CD14-positive monocyte (primary cell): ENCODE results near the gene CENPP. TPM values are rescaled to one million over a fixed set of nuclear protein-coding genes. Genes with fewer than 3 reads are reported as not detected.

Experiments used
- DNase-seq, 3 donors: peaks; one replicate each; pipeline ENCODE4 v3.0.0-alpha.2; 2011 to 2022
- H2AFZ ChIP-seq: 2 replicates; pipeline ENCODE4 v1.6.0; 2012; ENCODE audit warnings: mild to moderate bottlenecking, low read depth, low read length, inconsistent platforms; ENCODE audit not compliant: insufficient read depth, poor library complexity, severe bottlenecking
- H3K27ac ChIP-seq, 2 donors: 1 replicate in 1 of 2; 2 replicates in 1 of 2; pipeline ENCODE4 v1.5.1; 2012 to 2013; ENCODE audit warnings: low read length in 2 of 2, control low read depth in 1 of 2, inconsistent platforms in 1 of 2, low read depth in 1 of 2, mild to moderate bottlenecking in 1 of 2
- H3K27me3 ChIP-seq, 2 donors: one replicate each; pipeline versions ENCODE4 v1.6.0 to v1.6.1; 2011 to 2013; ENCODE audit warnings: low read length in 2 of 2; ENCODE audit not compliant: control insufficient read depth in 2 of 2, insufficient read depth in 2 of 2
- H3K36me3 ChIP-seq, 2 donors: replicated peaks in 1 of 2; 1 replicate in 1 of 2; 2 replicates in 1 of 2; pipeline versions ENCODE4 v1.5.1 to v1.6.1; 2012 to 2013; ENCODE audit warnings: low read length in 2 of 2, control low read depth in 1 of 2, inconsistent platforms in 1 of 2, mild to moderate bottlenecking in 1 of 2; ENCODE audit not compliant: insufficient read depth in 2 of 2, control insufficient read depth in 1 of 2
- H3K4me1 ChIP-seq, 2 donors: 1 replicate in 1 of 2; 2 replicates in 1 of 2; pipeline versions ENCODE4 v1.5.1 to v1.6.1; 2012 to 2013; ENCODE audit warnings: low read length in 2 of 2, control low read depth in 1 of 2, inconsistent platforms in 1 of 2, mild to moderate bottlenecking in 1 of 2, moderate library complexity in 1 of 2; ENCODE audit not compliant: insufficient read depth in 2 of 2, control insufficient read depth in 1 of 2
- H3K4me2 ChIP-seq: replicated peaks from 2 replicates; pipeline ENCODE3; 2012; ENCODE audit warnings: low read length, moderate library complexity, mild to moderate bottlenecking; ENCODE audit not compliant: poor library complexity, severe bottlenecking; ENCODE audit errors: extremely low read depth
- H3K4me3 ChIP-seq, 3 experiments: fragments of 200-600 bp in 1 of 3; sonication (generic) in 1 of 3; replicated peaks in 1 of 3; 1 replicate in 2 of 3; 2 replicates in 1 of 3; pipeline ENCODE4 v1.5.1; 2011 to 2013; ENCODE audit warnings: low read length in 3 of 3, mild to moderate bottlenecking in 3 of 3, control low read depth in 2 of 3, low read depth in 2 of 3, inconsistent platforms in 1 of 3, moderate library complexity in 1 of 3
- H3K79me2 ChIP-seq: 2 replicates; pipeline ENCODE4 v1.6.0; 2012; ENCODE audit warnings: mild to moderate bottlenecking, control low read depth, inconsistent platforms, low read length, moderate library complexity; ENCODE audit not compliant: insufficient read depth
- H3K9ac ChIP-seq: 2 replicates; pipeline ENCODE4 v1.6.0; 2017; ENCODE audit warnings: low read length, mild to moderate bottlenecking; ENCODE audit not compliant: insufficient read depth, poor library complexity, severe bottlenecking
- H3K9me3 ChIP-seq, 2 donors: replicated peaks in 1 of 2; 1 replicate in 1 of 2; 2 replicates in 1 of 2; pipeline versions ENCODE4 v1.5.1 to v1.6.1; 2012 to 2013; ENCODE audit warnings: low read length in 2 of 2, control low read depth in 1 of 2; ENCODE audit not compliant: control insufficient read depth in 1 of 2, insufficient read depth in 1 of 2
- H4K20me1 ChIP-seq: 2 replicates; pipeline ENCODE4 v1.6.0; 2012; ENCODE audit warnings: mild to moderate bottlenecking, low read length, control low read depth, moderate library complexity; ENCODE audit not compliant: insufficient read depth
- H3K27ac Mint-ChIP-seq, 7 donors: one replicate each; pipeline ENCODE4 v1.8.0; 2020; ENCODE audit warnings: mild to moderate bottlenecking in 7 of 7, mixed read lengths in 7 of 7, moderate library complexity in 6 of 7, inconsistent platforms in 2 of 7
- H3K27me3 Mint-ChIP-seq, 3 donors: one replicate each; pipeline ENCODE4 v1.8.0; 2021 to 2022; ENCODE audit warnings: low read depth in 3 of 3, mild to moderate bottlenecking in 3 of 3, mixed read lengths in 3 of 3, moderate library complexity in 3 of 3, inconsistent platforms in 1 of 3
- H3K36me3 Mint-ChIP-seq, 2 donors: one replicate each; pipeline ENCODE4 v1.8.0; 2020; ENCODE audit warnings: mixed read lengths in 2 of 2, inconsistent platforms in 1 of 2, mild to moderate bottlenecking in 1 of 2
- H3K4me1 Mint-ChIP-seq: one replicate; pipeline ENCODE4 v1.8.0; 2020; ENCODE audit warnings: mild to moderate bottlenecking, mixed read lengths
- H3K4me3 Mint-ChIP-seq, 2 donors: one replicate each; pipeline ENCODE4 v1.8.0; 2020; ENCODE audit warnings: mild to moderate bottlenecking in 2 of 2, mixed read lengths in 2 of 2, moderate library complexity in 1 of 2
- H3K9me3 Mint-ChIP-seq, 7 donors: one replicate each; pipeline ENCODE4 v1.8.0; 2020 to 2022; ENCODE audit warnings: mixed read lengths in 7 of 7, mild to moderate bottlenecking in 6 of 7, moderate library complexity in 6 of 7, inconsistent platforms in 2 of 7
- CTCF ChIP-seq: fragments of 200-600 bp; IDR thresholded peaks from one replicate; pipeline ENCODE4 v1.8.0; 2022; ENCODE audit warnings: antibody characterized with exemption, mild to moderate bottlenecking
- WGBS: methylation state at CpG from one replicate; pipeline ENCODE4 v1.1.5; 2013; ENCODE audit warnings: missing lambda C conversion rate; ENCODE audit not compliant: insufficient coverage; 5-methylcytosine and 5-hydroxymethylcytosine counted together
- intact Hi-C, 2 donors: fragments of 100-400 bp; cut with micrococcal nuclease; formaldehyde crosslinking; loops; one replicate each; pipeline versions ENCODE4 v1.15.0 to v1.15.1; 2023
- polyA plus RNA-seq, 3 donors: library from polyadenylated mRNA; depleted of rRNA in 1 of 3; unstranded in 2 of 3; stranded (reverse) in 1 of 3; fragments of 300-500 nt in 2 of 3; fragments of >200 nt in 1 of 3; fragmentation: Illumina TruSeq in 2 of 3; gene quantifications; 1 replicate in 2 of 3; 2 replicates in 1 of 3; pipeline ENCODE4 v1.2.3, GENCODE V29; 2012 to 2021

Gene CENPP
- polyA plus RNA-seq, 3 donors: 0.50 to 1.1 (median 1.1) TPM

DNA sequence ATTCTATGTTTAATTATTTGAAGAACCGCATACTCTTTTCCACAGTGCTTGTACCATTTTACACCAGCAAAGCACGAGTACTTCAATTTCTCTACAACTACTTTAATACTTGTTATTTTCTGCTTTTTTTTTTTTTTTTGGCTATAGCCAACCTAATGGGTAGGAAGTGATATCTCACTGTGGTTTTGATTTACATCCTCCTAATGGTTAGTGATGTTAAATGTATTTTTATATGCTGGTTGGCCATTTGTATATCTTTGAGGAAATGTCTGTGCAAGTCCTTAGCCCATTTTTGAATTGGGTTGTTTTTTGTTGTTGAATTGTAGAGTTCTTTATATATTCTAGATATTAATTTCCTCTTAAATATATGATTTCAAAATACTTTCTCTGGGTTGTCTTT lies 56.0 kb downstream of the CENPP start:
- H4K20me1 ChIP-seq: no peaks in the 10 kb centered on the region
- intact Hi-C loops: no loop called here
- H3K27ac Mint-ChIP-seq: no peak overlapping the region
- no peak overlapping the region for H3K4me3 Mint-ChIP-seq
- no peaks in the 10 kb centered on the region for H3K4me1 Mint-ChIP-seq
- H3K36me3 ChIP-seq: no peaks in the 10 kb centered on the region
- no peaks in the 10 kb centered on the region for H3K27me3 Mint-ChIP-seq
- H2AFZ ChIP-seq: no peak overlapping the region
- no CpG with 5 or more reads among the region's 2 CpGs for WGBS
- no peak overlapping the region for H3K4me2 ChIP-seq
- peaks cover 0 to 2% (median 0%) of the 10 kb centered on the region in 7 donors for H3K9me3 Mint-ChIP-seq
- no peak overlapping the region for H3K9ac ChIP-seq
- TF ChIP-seq CTCF: no peak
- H3K9me3 ChIP-seq: no peaks in the 10 kb centered on the region
- H3K79me2 ChIP-seq: no peaks in the 10 kb centered on the region
- peaks cover 4 to 9% of the 10 kb centered on the region in 2 donors for H3K36me3 Mint-ChIP-seq
- H3K27me3 ChIP-seq: no peaks in the 10 kb centered on the region
- no peak overlapping the region for H3K4me3 ChIP-seq
- no peak for DNase-seq
- H3K4me1 ChIP-seq: no peaks in the 10 kb centered on the region
- no peak overlapping the region for H3K27ac ChIP-seq

DNA sequence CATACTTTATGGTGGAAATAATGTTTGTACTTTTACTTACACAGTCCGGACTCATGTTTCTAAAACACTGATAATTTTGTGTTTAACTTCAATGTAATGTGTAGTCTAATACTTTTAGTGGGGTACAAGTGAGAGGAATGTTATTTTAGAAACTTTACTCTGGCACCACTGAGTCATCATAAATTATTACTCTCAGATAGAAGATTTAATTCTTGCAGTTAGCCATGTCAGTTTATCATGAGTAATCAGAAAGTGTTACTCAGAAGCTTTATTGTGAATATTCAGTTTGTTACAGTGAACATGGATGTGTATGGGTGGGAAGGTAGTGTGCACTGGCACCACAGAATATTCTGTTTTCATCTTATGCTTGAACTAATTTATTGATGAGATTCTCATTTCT lies 58.6 kb downstream of the CENPP start:
- no peak for TF ChIP-seq CTCF
- no peak overlapping the region for H2AFZ ChIP-seq
- H3K4me3 Mint-ChIP-seq: no peak overlapping the region

More for the DNA sequence above, 58.6 kb downstream of the CENPP start:
- H3K9me3 Mint-ChIP-seq: peaks cover 0 to 4% (median 0%) of the 10 kb centered on the region in 7 donors
- H3K36me3 Mint-ChIP-seq: peaks cover 7 to 9% of the 10 kb centered on the region in 2 donors
- Histone ChIP-seq H3K9me3 (no peaks in the 10 kb centered on the region), H3K4me1 (no peaks in the 10 kb centered on the region), H3K36me3 (no peaks in the 10 kb centered on the region), H3K27me3 (no peaks in the 10 kb centered on the region), H3K79me2 (no peaks in the 10 kb centered on the region), H4K20me1 (no peaks in the 10 kb centered on the region), H3K9ac (no peak overlapping the region), H3K4me2 (no peak overlapping the region), H3K4me3 (no peak overlapping the region), H3K27ac (no peak overlapping the region)
- H3K27me3 Mint-ChIP-seq: no peaks in the 10 kb centered on the region
- no peaks in the 10 kb centered on the region for H3K4me1 Mint-ChIP-seq
- intact Hi-C loops: no loop called here
- no peak overlapping the region for H3K27ac Mint-ChIP-seq
- WGBS: no CpG with 5 or more reads among the region's 1 CpG
- DNase-seq: no peak
